SKM-1 treated with dmso at 0.1 percent for 144 hours (cell line): ENCODE data around the gene ABRAXAS1.
"Not testable (repeated sequence)": the region's sequence is repeated elsewhere in the genome, so short reads cannot be mapped to it uniquely, and the experiment has no call there.

ENCODE experiments used
- DNase-seq: peaks from one replicate; lab custom pipeline; 2025; ENCODE audit not compliant: unreplicated experiment; lab: John Stamatoyannopoulos, UW

The ABRAXAS1 gene

GRCh38 chr4:83484500-83485461 lies at the start of gene ABRAXAS1:
Gene ABRAXAS1 (minus strand): TSS chr4:83485100. CDS start chr4:83485072, 28 bp downstream.
- DNase-seq, result peak; percentile 93

DNA sequence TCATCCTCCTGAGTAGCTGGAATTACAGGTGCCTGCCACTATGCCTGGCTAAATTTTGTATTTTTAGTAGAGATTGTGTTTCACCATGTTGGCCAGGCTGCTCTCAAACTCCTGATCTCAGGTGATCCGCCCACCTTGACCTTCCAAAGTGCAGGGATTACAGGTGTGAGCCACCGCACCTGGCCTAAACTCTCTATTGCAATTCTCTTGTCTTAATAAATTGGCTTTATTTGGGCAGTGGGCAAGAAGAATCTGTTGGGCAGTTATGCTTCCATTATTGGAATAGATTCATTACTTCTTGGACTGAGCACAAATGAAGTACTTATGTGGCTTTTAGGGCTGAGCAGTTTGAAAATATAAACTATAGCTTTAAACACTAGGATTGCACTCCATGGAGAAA lies 42.8 kb upstream of the ABRAXAS1 start:
- no peak for DNase-seq

DNA sequence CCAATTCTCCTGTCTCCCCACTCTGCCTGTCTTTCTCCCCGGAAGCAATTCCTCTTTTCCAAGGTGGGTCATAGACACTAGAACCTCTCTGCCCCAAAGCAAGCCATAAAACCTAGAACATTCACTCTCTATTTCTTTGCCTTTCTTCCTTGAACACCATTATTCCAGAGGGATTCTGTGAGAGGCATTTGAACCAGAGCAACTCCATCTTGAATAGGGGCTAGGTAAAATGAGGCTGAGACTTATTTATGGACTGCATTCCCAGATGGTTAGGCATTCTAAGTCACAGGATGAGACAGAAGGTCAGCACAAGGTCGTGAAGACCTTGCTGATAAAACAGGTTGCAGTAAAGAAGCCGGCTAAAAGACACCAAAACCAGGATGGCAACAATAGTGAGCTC lies 37.3 kb upstream of the ABRAXAS1 start:
- no peak for DNase-seq

- DNase-seq, result no peak
These were observed 31.3 kb upstream of the ABRAXAS1 start for GRCh38 chr4:83516042-83516772.

DNA sequence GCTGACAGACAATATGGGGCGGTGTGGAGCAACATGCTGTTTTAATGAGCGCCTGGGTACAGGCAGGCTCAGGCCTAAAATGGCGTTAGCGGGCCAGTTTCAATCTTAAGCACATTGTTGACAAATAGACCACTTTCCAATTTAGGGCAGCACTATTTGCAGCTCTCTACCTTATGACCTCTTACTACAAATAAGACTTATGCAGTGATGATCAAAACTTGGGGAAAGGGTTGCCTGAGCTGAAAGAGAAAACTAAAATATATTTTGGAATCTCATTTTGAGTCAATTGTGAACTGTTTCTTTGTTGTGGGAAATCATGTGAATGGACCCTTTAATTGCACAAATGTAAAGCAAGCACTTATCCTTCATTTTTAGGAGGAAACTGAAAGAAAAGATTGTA lies 25.5 kb upstream of the ABRAXAS1 start:
- no peak for DNase-seq

GRCh38 chr4:83509156-83509585 lies 24.3 kb upstream of the ABRAXAS1 start:
- peak; percentile 78 for DNase-seq

GRCh38 chr4:83504996-83505395 lies 20.1 kb upstream of the ABRAXAS1 start:
- no peak for DNase-seq

DNA sequence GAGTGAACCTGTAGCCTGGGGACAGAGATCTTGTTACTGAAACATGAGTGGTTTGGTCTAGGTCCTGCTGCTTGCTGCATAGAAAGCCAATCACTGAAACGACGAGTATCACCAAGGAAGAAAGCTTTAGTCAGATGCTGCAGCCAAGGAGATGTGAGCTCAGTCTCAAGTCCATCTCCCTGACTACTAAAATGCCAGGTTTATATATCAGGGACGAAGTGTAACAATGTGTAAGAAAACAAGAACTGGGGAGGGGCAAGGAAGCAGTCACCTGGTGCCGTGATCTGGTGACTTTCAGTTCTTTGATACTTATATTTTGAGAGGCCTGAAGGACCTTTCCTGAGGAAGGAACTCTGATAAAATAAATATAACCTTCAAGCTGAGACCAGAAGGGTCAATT lies 19.6 kb upstream of the ABRAXAS1 start:
- DNase-seq, result no peak

- DNase-seq, result no peak
These were observed 19.1 kb upstream of the ABRAXAS1 start for GRCh38 chr4:83503974-83504373.

DNA sequence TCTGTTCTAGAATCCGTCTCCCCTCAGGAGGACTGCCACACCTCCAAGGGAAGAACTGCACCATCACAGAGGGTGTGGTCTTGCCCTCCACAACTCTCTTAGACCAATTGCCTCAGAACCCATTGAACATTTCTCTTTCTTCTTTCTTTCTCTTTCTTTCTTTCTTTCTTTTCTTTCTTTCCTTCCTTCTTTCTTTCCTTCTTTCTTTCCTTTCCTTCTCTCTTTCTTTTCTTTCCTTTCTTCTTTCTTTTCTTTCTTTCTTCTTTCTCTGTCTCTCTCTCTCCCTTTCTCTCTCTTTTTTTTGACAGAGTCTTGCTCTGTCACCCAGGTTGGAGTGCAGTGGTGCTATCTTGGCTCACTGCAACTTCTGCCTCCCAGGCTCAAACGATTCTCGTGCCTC lies 16.8 kb upstream of the ABRAXAS1 start:
- DNase-seq, result not testable (repeated sequence)

GRCh38 chr4:83498187-83498586 lies 13.3 kb upstream of the ABRAXAS1 start:
- DNase-seq, result no peak

- not testable (repeated sequence) for DNase-seq
These were observed 11.4 kb upstream of the ABRAXAS1 start for GRCh38 chr4:83496085-83496917.

DNA sequence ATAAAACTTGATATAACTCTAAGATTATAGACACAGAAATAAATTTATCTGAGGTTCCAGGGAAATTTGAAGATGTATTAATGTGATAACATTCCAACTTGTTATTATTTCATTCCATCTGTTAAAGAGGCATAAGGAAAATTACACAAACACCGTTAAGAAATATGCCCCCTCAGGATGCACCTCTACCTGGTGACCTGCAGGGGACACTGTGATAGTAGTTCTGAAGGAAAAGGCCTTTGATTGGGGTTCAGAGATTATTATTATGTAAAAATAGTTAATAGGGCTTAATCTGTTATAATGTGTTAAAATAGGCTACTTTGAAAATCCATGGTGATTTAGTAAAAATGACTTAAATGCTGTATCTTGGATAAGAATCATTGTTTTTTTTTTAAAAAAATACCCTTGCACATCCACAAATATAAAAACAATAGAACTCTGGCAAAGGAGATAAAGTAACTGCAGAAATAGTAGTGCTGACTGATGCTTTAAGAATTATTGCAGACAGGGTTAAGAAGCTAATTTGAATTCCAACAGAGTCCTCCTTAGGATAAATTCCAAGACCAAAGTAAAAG lies 6.1 kb upstream of the ABRAXAS1 start:
- DNase-seq, result peak; percentile 41

GRCh38 chr4:83489711-83490326 lies 4.9 kb upstream of the ABRAXAS1 start:
- DNase-seq, result no peak

- no peak for DNase-seq
These were observed 1.7 kb upstream of the ABRAXAS1 start for GRCh38 chr4:83486457-83487129.

DNA sequence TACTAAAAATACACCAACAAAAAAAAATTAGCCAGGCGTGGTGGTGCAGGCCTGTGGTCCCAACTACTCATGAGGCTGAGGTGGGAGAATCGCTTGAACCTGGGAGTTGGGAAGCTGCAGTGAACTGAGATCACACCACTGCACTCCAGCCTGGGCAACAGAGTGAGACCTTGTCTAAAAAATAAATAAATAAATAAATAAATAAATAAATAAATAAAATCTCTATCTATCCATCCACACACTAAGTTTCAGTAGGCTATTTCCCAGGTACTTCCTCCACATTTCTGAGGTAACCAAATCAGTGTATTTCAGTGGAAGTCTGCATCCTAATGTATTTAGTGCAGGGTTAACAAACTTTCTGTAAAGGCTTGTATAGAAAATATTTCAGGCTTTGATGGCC lies 10.9 kb downstream of the ABRAXAS1 start:
- DNase-seq, result no peak

GRCh38 chr4:83473423-83473822 lies 11.5 kb downstream of the ABRAXAS1 start:
- DNase-seq, result no peak

GRCh38 chr4:83456184-83456501 lies 28.8 kb downstream of the ABRAXAS1 start:
- no peak for DNase-seq

DNA sequence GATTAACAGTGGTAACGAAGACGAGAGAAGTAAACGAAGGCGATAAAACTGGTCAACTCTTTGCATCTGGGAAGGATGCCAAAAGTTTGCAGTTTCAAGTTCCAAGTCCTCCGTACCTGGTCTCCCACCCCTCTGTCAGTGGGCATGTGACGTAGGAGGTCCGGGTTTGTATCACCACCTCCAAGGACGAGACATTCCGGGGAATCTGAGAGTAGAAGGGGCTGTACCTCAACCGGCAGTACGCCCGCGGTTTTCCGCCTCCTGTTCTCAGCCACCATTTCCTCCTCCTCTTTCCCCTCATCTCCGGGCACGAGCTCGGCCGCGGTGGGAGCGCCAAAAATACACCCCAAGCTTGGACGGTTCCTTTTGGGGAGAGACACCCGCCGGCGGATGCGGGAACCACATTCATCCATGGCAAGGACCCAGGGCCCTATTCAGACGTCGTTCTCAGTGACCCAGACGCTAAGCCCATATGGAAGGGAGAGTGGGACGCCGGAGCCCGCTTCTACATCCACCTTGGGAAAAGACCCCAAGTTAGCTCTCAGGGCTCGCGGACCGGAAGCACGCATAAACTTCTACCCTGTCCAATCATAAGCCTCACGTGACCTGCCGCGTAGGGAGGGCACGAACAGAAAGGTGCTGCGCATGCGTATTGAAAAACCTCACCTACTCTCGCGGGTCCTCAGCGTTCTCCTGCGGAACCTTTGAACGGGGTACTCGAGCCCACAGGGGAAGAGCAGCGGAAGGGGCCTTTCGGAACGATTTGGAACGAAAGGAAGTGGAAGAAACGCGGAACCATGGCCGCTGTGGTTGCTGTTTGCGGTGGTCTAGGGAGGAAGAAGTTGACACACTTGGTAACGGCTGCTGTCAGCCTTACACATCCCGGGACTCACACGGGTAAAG lies 29.4 kb downstream of the ABRAXAS1 start, which contains the start of the genes HELQ and MRPS18C:
TSS of gene HELQ (minus strand) at position 543 of the 903 bp plus-strand sequence. CDS start at position 413, 130 bp downstream.
TSS of gene MRPS18C (plus strand) at position 778 of the 903 bp plus-strand sequence. CDS start at position 798, 20 bp downstream.
- DNase-seq, result peak; percentile 98
